DOHH2 (cell line): ENCODE results near the gene SLC9A9.

Source experiments
- H3F3A ChIP-seq: fragments of 200-600 bp; sonication (generic), shearing (Covaris generic); 2 replicates; pipeline ENCODE4 v1.6.0; 2016; ENCODE audit warnings: antibody characterized with exemption, mild to moderate bottlenecking; ENCODE audit not compliant: control insufficient read depth, insufficient read depth
- H3K27ac ChIP-seq: fragments of 200-600 bp; sonication (generic); 2 replicates; pipeline ENCODE4 v1.5.1; 2014; ENCODE audit warnings: low read depth, mild to moderate bottlenecking, low read length, moderate library complexity
- H3K27me3 ChIP-seq: fragments of 200-600 bp; sonication (generic); 2 replicates; pipeline ENCODE4 v1.6.1; 2014; ENCODE audit warnings: mild to moderate bottlenecking, low read length, mixed read lengths; ENCODE audit not compliant: control insufficient read depth
- H3K36me3 ChIP-seq: fragments of 200-600 bp; sonication (generic); 2 replicates; pipeline ENCODE4 v1.6.1; 2014; ENCODE audit warnings: mild to moderate bottlenecking, low read length, moderate library complexity, mixed read lengths; ENCODE audit not compliant: control insufficient read depth
- H3K4me1 ChIP-seq: fragments of 200-600 bp; sonication (generic); 2 replicates; pipeline ENCODE4 v1.6.1; 2014; ENCODE audit warnings: mild to moderate bottlenecking, low read length, mixed read lengths; ENCODE audit not compliant: control insufficient read depth
- H3K4me2 ChIP-seq: fragments of 200-600 bp; sonication (generic); 2 replicates; pipeline ENCODE4 v1.6.0; 2014; ENCODE audit warnings: mild to moderate bottlenecking, low read length, moderate library complexity
- H3K4me3 ChIP-seq: fragments of 200-600 bp; sonication (generic); 2 replicates; pipeline ENCODE4 v1.5.1; 2014; ENCODE audit warnings: mild to moderate bottlenecking, low read length, mixed read lengths
- H3K79me2 ChIP-seq: fragments of 200-600 bp; sonication (generic); 2 replicates; pipeline ENCODE4 v1.6.1; 2014; ENCODE audit warnings: mild to moderate bottlenecking, low read length, mixed read lengths; ENCODE audit not compliant: control insufficient read depth
- H3K9me2 ChIP-seq: fragments of 200-600 bp; sonication (generic); replicated peaks from 2 replicates; pipeline ENCODE4 v1.6.1; 2014; ENCODE audit warnings: mild to moderate bottlenecking, low read length, mixed read lengths; ENCODE audit not compliant: control insufficient read depth
- H3K9me3 ChIP-seq: fragments of 200-600 bp; sonication (generic); 2 replicates; pipeline ENCODE4 v1.6.1; 2014; ENCODE audit warnings: antibody characterized with exemption, low read length, mixed read lengths; ENCODE audit not compliant: control insufficient read depth, insufficient read depth
- H4K20me1 ChIP-seq: fragments of 200-600 bp; sonication (generic); 2 replicates; pipeline ENCODE4 v1.6.0; 2014; ENCODE audit warnings: low read depth, mild to moderate bottlenecking, antibody characterized with exemption, low read length, moderate library complexity; ENCODE audit not compliant: control insufficient read depth, insufficient read depth
- EZH2phosphoT487 ChIP-seq: fragments of 200-600 bp; sonication (generic); IDR thresholded peaks from 2 replicates; pipeline ENCODE4 v1.6.1; 2017; ENCODE audit warnings: borderline replicate concordance, mild to moderate bottlenecking, antibody characterized with exemption, low read length, moderate library complexity, mixed read lengths
- TF ChIP-seq, protein P1 (sequence below): fragments of 200-600 bp; sonication (generic); IDR thresholded peaks from one replicate; pipeline ENCODE4 v1.5.1; 2014; ENCODE audit warnings: antibody characterized with exemption, mild to moderate bottlenecking, low read depth, low read length; ENCODE audit not compliant: poor library complexity, severe bottlenecking

SLC9A9 gene

DNA sequence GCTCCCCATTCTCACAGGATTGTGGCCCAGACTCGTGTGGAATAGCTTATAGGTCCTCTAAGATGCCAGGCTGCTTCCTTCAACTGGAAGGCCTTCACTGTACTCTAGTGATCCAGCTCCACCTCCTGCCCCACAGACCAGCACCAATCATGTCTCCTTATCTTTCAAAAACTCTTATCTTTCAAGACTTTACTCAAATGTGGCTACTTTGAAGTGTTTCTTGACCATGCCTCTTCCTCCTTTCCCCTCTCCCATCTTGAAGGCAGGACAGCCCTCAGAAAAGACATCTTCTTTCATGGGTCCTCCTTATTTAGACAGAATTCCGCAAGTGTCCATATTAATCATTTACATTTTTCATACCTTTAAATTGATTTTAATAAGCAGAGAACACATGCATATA lies 586.4 kb downstream of the SLC9A9 start:
- TF ChIP-seq, protein P1, sequence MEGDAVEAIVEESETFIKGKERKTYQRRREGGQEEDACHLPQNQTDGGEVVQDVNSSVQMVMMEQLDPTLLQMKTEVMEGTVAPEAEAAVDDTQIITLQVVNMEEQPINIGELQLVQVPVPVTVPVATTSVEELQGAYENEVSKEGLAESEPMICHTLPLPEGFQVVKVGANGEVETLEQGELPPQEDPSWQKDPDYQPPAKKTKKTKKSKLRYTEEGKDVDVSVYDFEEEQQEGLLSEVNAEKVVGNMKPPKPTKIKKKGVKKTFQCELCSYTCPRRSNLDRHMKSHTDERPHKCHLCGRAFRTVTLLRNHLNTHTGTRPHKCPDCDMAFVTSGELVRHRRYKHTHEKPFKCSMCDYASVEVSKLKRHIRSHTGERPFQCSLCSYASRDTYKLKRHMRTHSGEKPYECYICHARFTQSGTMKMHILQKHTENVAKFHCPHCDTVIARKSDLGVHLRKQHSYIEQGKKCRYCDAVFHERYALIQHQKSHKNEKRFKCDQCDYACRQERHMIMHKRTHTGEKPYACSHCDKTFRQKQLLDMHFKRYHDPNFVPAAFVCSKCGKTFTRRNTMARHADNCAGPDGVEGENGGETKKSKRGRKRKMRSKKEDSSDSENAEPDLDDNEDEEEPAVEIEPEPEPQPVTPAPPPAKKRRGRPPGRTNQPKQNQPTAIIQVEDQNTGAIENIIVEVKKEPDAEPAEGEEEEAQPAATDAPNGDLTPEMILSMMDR: no peak
- no peak overlapping the region for H3K4me2 ChIP-seq
- H3K79me2 ChIP-seq: no peaks in the 10 kb centered on the region
- no peaks in the 10 kb centered on the region for H3F3A ChIP-seq
- no peaks in the 10 kb centered on the region for H3K9me2 ChIP-seq
- H3K27me3 ChIP-seq: no peaks in the 10 kb centered on the region
- peaks cover 8% of the 10 kb centered on the region for H3K4me1 ChIP-seq
- no peaks in the 10 kb centered on the region for H3K9me3 ChIP-seq
- no peak overlapping the region for H3K4me3 ChIP-seq
- no peak overlapping the region for H3K27ac ChIP-seq
- H3K36me3 ChIP-seq: no peaks in the 10 kb centered on the region
- no peaks in the 10 kb centered on the region for H4K20me1 ChIP-seq

GRCh38 chr3:143258692-143259091 lies 589.6 kb downstream of the SLC9A9 start:
- no peak overlapping the region for H3K4me2 ChIP-seq

DNA sequence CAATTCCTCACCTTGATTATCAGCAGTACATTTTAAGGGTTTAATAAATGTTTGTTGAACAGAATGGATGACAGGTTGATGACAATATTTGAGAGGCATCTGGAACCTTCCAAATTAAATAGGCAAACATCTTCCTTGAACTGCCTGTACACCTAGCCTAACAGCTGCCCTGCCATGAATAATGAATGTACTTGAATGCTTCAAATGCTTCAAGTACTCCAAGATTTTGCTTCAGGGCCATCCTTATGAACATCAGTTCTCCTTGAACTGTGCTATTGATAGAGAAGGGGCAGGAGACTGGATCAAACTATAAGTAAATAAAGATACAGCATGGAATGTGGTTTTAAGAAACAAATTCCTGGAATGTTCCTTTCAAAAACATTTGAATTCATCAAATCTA lies 591.9 kb downstream of the SLC9A9 start:
- TF ChIP-seq, protein P1: no peak
- TF ChIP-seq EZH2phosphoT487: no peak
- H3F3A ChIP-seq: no peaks in the 10 kb centered on the region
- H3K9me3 ChIP-seq: no peaks in the 10 kb centered on the region
- H3K79me2 ChIP-seq: no peaks in the 10 kb centered on the region
- no peak overlapping the region for H3K4me3 ChIP-seq
- no peaks in the 10 kb centered on the region for H3K4me1 ChIP-seq
- H3K4me2 ChIP-seq: no peak overlapping the region
- H4K20me1 ChIP-seq: no peaks in the 10 kb centered on the region
- no peaks in the 10 kb centered on the region for H3K9me2 ChIP-seq
- no peaks in the 10 kb centered on the region for H3K36me3 ChIP-seq
- H3K27ac ChIP-seq: no peak overlapping the region
- no peaks in the 10 kb centered on the region for H3K27me3 ChIP-seq

More at GRCh38 chr3:143258692-143259091, 589.6 kb downstream of the SLC9A9 start:
- H3F3A ChIP-seq: no peaks in the 10 kb centered on the region
- no peak overlapping the region for H3K27ac ChIP-seq
- TF ChIP-seq EZH2phosphoT487: no peak
- TF ChIP-seq, protein P1: no peak
- H3K27me3 ChIP-seq: no peaks in the 10 kb centered on the region
- H3K36me3 ChIP-seq: no peaks in the 10 kb centered on the region
- no peaks in the 10 kb centered on the region for H4K20me1 ChIP-seq
- no peak overlapping the region for H3K4me3 ChIP-seq
- H3K9me2 ChIP-seq: no peaks in the 10 kb centered on the region
- peaks cover 1% of the 10 kb centered on the region for H3K4me1 ChIP-seq
- no peaks in the 10 kb centered on the region for H3K9me3 ChIP-seq
- H3K79me2 ChIP-seq: no peaks in the 10 kb centered on the region

GRCh38 chr3:143255739-143256138 lies 592.5 kb downstream of the SLC9A9 start:
- no peak overlapping the region for H3K27ac ChIP-seq
- no peak overlapping the region for H3K4me3 ChIP-seq
- H4K20me1 ChIP-seq: no peaks in the 10 kb centered on the region
- no peaks in the 10 kb centered on the region for H3K36me3 ChIP-seq
- H3K4me2 ChIP-seq: no peak overlapping the region
- H3K27me3 ChIP-seq: no peaks in the 10 kb centered on the region
- H3K9me3 ChIP-seq: no peaks in the 10 kb centered on the region
- no peaks in the 10 kb centered on the region for H3K79me2 ChIP-seq
- H3F3A ChIP-seq: no peaks in the 10 kb centered on the region
- H3K9me2 ChIP-seq: no peaks in the 10 kb centered on the region
- no peak for TF ChIP-seq EZH2phosphoT487
- TF ChIP-seq, protein P1: no peak
- no peaks in the 10 kb centered on the region for H3K4me1 ChIP-seq
